Left colon (tissue), 2 donors: Measurements from ENCODE around the gene CD63. TPM values are rescaled to one million over a fixed set of nuclear protein-coding genes. Genes with fewer than 3 reads are reported as not detected.
A peak's percentile ranks its signal among the peaks of the same experiment; 100 is the strongest.

Experiments used
- ATAC-seq: fragments of 200-7000 bp; cut with Tn5 transposase; one replicate; pipeline ENCODE4 v1.9.1; 2020; ENCODE audit warnings: mild to moderate bottlenecking, moderate library complexity
- DNase-seq, 2 donors: peaks; one replicate each; pipeline ENCODE4 v3.0.0-alpha.2; 2020
- intact Hi-C, 2 donors: fragments of 100-400 bp; cut with DNase I in 1 of 2; cut with micrococcal nuclease in 1 of 2; formaldehyde crosslinking; loops; one replicate each; pipeline versions ENCODE4 v1.11.2 to v1.14.0; 2022; cut with DNase I, micrococcal nuclease
- total RNA-seq, 2 donors: library from RNA; stranded (reverse); fragmentation: NEBNext Ultra II Directional; extraction: Animal tissue kit (Norgen Biotek cat#: 25700); gene quantifications; one replicate each; pipeline ENCODE4 v1.2.1, GENCODE V29; 2021
- donor health status: DM: no; HTN: no; CAD: no.
- donor health status: DM: yes; HTN: yes; CAD: no.

Gene CD63
- total RNA-seq, 2 donors from 2014 or later: 1,137 to 1,252 TPM

DNA sequence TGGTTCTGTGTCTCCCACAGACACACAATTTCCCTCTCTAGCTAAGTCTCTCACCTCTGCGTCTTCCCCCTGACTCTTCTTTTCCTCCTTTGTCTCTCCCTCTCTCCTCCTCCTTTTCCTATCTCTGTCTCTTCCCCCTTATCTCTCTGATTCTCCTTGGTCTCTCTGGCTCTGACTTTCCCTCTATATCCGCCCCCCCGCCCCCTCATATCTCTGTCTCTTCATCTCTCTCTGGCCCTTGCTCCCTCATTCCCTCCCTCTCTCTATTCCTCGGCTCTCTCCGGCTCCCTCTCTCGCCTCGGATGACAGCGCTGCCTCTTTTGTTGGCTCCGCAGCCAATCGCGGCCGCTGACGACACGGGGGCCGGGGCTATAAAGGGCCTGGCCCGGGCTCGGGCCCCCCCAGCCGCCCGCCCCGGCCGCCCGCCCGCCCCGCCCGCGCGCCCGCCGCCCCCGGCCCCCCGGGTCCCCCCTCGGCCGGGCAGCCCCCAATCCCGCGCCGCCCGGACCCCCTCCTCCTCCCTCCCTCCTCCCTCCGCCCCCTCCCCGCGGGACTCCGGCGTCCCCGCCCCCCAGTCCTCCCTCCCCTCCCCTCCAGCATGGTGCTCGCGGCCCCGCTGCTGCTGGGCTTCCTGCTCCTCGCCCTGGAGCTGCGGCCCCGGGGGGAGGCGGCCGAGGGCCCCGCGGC lies 14.1 kb upstream of the CD63 start, which contains the start of gene GDF11:
Gene GDF11, plus strand, starts transcription at position 404 of the 687 bp plus-strand sequence. Its CDS starts 195 bp downstream, at position 599.
- intact Hi-C loops: loop anchor here in 1 of 2 donors (5.0 kb wide), 1 partner anchor 194 kb away; no protein-coding TSS in a partner anchor
- peak; percentile 70 to 74 for DNase-seq
- peak; percentile 41 for ATAC-seq

GRCh38 chr12:55741931-55742680 lies 13.3 kb upstream of the CD63 start:
- DNase-seq: no peak
- ATAC-seq: no peak
- intact Hi-C loops: loop anchor here in 1 of 2 donors (5.0 kb wide), 1 partner anchor 195 kb away; no protein-coding TSS in a partner anchor

DNA sequence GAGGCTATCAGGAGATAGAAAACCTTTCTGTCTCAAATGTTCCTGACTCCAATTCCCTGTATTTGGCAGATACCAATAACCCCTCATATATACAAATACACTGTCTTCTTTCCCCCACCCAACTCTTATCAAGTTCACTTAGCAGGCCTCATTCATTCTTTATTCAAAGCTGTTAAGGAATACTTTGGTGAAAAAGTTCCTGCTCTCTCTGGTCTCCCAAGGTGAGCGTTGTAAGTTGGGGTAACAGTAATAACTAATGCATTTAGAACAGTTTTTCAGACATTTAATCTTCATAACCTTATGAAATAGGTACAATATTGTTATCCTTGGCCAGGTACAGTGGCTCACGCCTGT lies 10.2 kb upstream of the CD63 start:
- DNase-seq (no peak), ATAC-seq (no peak)
- intact Hi-C loops: no loop called here

DNA sequence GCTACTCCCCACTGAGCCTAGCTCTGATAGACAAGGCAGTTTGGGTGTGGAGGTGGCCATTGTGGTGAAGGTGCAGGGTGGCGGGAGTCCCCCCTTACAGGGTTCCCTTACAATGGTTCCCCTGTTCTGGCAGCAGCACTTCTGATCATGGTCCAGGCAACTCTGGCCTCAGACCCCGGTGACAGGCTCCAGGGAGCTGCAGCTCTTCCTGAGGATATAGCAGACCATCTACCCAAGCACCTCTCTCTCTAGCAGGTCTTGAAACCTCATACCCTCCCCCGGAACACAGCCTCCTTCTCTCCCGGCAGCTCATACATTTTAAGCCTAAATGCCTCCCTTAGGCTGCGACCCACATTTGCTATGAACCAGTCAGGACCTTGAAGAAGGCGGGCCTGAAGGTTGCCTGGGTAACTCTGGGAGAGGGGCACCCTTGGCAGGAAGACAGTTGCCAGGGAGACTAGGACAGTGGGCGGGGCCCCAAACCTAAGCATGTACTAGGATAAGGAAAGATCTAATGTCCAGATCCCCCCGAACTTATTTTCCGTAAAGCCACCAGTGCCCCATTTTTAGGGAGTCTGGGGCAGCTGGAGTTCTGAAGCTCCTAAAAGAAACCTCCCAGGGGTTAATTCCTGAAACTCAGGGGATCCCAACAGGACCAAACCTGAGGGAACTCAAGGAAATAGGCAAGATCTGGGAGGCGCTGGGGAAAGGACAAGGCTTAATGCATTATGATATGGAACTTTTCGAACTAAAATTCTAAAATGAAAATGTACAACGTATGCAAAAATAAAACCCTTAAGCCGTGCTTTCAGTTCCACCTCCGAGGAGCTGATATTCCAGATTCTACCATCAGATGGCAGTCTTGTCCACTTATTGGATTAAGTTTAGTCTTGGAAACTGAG lies 9.6 kb upstream of the CD63 start:
- intact Hi-C loops: no loop called here
- DNase-seq: peak; percentile 86 to 87
- peak; percentile 49 for ATAC-seq

GRCh38 chr12:55737581-55738122 lies 8.8 kb upstream of the CD63 start:
- ATAC-seq (no peak), DNase-seq (no peak)
- intact Hi-C loops: no loop called here

- intact Hi-C loops: no loop called here
- DNase-seq (peak; percentile 83 to 87), ATAC-seq (peak; percentile 85)
Observed at GRCh38 chr12:55736780-55737580, 8.2 kb upstream of the CD63 start.

- DNase-seq: no peak
- no peak for ATAC-seq
- intact Hi-C loops: no loop called here
Observed at GRCh38 chr12:55736076-55736475, 7.3 kb upstream of the CD63 start.

DNA sequence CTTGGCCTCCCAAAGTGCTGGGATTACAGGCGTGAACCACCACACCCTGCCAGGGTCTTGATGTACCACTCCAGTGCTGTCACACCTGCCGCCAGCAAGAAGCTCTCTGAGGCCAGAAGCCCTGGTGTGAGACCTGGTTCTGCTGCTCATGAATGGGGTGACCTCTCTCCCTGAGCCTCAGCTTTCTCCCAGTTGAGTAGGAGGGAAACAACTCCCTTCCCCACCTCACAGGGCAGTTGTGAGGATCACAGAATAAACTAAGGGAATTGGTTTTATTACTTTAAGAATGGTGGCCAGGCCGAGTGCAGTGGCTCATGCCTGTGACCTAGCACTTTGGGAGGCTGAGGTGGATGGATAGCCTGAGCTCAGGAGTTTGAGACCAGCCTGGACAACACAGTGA lies 5.8 kb upstream of the CD63 start:
- intact Hi-C loops: no loop called here
- DNase-seq: no peak
- ATAC-seq: no peak

DNA sequence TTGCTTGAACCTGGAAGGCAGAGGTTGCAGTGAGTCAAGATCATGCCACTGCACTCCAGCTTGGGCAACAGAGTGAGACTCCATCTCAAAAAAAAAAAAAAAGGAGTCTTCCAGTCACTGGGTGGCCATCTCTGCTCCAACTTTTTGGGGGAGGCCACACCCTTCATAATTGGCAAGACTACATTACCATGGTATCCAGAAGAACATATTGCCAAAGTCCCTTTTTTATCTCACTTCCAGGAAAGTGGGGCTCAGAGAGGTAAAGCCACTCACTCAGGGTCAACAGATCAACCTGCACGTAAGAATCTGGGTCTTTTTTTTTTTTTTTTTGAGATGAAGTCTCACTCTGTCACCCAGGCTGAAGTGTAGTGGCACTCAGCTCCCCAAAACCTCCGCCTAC lies 5.0 kb upstream of the CD63 start:
- intact Hi-C loops: no loop called here
- ATAC-seq: no peak
- no peak for DNase-seq

DNA sequence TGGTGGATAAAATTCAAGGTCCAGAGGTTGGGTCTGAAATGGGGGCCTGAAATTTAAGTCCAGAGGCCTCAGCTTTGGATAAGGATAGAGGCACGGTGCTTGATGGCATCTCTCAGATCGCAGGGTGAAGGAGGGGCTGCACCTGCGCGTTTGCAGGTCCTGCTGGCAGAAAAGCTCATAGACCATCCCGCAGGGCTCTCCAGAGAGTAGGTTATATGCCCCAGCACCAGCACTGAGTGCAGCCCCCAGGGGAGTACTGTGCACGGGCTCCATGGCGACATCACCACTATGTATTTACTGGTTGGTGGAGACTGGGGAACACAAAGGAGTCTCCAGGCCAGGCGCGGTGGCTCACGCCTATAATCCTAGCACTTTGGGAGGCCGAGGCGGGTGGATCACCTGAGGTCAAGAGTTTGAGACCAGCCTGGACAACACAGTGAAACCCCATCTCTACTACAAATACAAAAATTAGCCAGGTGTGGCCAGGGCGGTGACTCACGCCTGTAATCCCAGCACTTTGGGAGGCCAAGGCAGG lies 4.3 kb upstream of the CD63 start:
- intact Hi-C loops: no loop called here
- no peak for ATAC-seq
- no peak for DNase-seq

DNA sequence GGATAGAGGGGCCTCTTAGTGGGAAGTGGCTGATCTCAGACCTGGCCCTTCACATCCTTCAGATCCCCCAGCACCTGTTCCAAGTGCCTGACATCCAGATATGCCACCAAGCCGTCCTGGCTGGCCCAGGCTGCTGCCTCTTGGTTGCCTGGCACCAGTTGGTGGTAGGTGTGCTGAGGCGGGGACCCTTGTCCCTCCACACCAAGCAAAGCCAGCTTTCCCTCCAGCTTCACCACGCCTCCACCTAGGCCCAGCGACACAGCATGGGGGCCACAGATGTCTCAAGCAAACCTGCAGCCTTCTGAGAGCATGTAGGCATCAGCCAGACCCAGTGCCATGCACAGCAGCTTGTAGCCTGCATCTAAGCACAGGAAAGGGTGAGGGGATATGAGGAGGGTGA lies 3.5 kb upstream of the CD63 start:
- intact Hi-C loops: no loop called here
- ATAC-seq (no peak), DNase-seq (no peak)

DNA sequence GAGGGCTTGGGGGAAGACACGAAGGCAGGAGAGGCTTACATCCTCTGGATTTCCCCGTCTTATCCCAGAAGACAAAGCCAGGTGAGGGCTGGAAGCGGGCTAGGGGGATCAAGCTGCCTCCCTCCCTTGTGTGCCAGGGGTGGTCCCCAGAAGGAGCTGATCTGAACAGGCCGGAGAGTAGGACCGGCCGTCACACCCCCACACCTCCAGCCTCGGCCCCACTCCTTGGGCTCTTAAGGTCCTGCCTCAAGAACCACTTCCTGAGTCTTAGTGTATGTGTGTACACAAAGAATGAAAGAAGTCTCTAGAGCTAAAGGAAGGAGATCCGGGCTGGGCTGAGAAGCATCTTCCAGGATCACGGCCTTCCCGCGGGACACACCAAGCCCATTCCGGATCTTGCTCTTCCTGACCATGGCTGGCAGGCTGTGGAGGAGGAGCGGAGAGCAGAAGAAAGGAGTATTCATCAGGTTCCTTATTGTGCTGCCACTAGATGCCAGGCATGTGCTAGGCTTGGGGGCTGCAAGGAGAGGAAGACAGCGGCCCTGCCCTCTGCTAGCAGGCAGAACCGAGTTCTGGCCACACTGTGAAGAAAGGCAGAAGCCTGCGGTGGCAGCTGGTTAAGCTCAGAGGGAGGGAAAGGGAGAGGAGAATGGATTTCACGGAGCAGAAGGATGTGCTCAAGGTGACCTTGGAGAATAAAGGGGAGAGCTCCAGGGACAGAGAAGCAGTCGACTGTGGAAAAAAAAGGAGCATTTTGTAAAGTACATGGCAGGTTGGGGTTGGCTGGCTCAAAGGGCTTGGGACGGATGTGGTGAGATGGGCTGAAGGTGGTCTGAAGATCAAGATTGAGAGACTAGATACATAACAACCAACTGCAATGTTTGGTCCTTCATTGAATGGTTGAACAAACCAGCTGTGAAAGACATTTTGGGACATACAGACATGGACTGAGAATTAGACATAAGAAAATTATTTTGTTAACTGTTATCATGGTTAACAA lies 1.3 kb upstream of the CD63 start:
- DNase-seq (peak in 1 of 2 donors; percentile 68), ATAC-seq (peak; percentile 13)
- intact Hi-C loops: no loop called here

GRCh38 chr12:55728186-55728938 lies 447 bp downstream of the CD63 start:
- ATAC-seq: peak; percentile 51
- DNase-seq: peak; percentile 81 to 86
- intact Hi-C loops: no loop called here

GRCh38 chr12:55727643-55728185 lies 1.1 kb downstream of the CD63 start:
- DNase-seq (peak; percentile 74 to 76), ATAC-seq (peak; percentile 17)
- intact Hi-C loops: no loop called here

- intact Hi-C loops: no loop called here
- no peak for ATAC-seq
Observed at GRCh38 chr12:55726971-55727370, 1.8 kb downstream of the CD63 start.

DNA sequence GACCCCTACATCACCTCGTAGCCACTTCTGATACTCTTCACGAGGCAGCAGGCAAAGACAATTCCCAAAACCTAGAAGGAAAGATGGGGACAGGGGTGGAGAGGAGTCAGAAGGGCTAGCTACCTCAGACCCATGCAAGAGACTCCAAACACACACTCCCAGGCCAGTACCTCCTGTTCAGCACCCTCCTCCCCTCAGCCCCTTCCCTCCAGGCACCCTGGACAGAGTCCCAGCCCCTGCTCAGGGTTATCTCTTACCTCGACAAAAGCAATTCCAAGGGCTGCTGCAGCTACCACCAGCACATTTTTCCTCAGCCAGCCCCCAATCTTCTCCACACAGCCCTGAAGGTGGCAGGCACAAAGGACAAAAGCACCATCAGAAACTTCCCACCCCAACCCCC lies 3.3 kb downstream of the CD63 start:
- DNase-seq: no peak
- intact Hi-C loops: no loop called here
- ATAC-seq: no peak

More at GRCh38 chr12:55726971-55727370, 1.8 kb downstream of the CD63 start:
- DNase-seq: no peak
